Suprapubic skin (tissue), 4 donors: ENCODE measurements around the gene MRM3.

Experiments used
- POLR2A ChIP-seq, 2 donors: fragments of 450-650 bp; IDR thresholded peaks; one replicate each; pipeline ENCODE4 v1.6.1; 2017; ENCODE audit warnings: antibody characterized with exemption in 2 of 2, mild to moderate bottlenecking in 2 of 2, moderate library complexity in 2 of 2
- POLR2AphosphoS5 ChIP-seq, 3 donors: sonication (generic); formaldehyde crosslinking; IDR thresholded peaks; one replicate each; pipeline ENCODE4 v1.6.1; 2017; ENCODE audit warnings: antibody characterized with exemption in 3 of 3
- TF ChIP-seq, protein P1 (sequence below), 2 donors: fragments of 200-600 bp in 1 of 2; fragments of 450-650 bp in 1 of 2; sonication (generic) in 1 of 2; IDR thresholded peaks; one replicate each; pipeline ENCODE4 v1.5.1; 2016 to 2019; ENCODE audit warnings: antibody characterized with exemption in 2 of 2, mild to moderate bottlenecking in 1 of 2, moderate library complexity in 1 of 2

DNA sequence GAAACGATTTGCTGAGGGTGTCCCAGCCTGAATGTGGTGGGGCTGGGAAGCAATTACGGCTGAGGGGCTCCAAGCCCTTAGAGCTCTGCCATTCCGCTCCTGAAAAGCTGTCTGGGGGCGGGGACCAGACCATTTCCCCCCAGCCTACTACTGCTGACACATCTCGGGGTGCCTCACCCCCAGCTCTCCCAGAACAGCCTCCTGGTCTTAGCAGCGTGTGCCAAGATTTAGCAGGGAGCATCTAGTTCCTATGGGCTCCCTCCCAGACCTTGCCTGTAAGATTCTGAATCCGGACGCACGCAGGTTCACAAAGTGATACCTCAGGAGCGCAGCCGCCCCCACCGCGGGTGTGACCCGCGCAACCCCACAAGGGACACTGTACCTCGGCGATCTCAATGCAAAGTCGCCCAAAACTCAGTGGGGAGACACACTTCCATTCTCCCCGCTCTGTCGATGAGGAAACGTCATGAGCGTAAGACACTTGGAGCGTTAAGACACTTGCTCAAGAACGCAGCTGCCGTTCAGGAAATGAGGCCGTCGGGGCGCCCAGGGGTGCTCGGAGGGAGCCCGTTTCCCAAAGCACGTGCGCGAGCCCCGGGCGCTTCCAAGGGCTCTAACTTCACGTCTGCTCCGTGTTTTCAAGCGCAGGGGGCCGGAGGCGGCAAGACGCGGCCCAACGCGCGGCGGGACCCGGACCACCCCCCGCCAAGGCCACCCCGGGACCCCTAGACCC is 30.7 kb upstream of the MRM3 start:
- TF ChIP-seq, protein P1, sequence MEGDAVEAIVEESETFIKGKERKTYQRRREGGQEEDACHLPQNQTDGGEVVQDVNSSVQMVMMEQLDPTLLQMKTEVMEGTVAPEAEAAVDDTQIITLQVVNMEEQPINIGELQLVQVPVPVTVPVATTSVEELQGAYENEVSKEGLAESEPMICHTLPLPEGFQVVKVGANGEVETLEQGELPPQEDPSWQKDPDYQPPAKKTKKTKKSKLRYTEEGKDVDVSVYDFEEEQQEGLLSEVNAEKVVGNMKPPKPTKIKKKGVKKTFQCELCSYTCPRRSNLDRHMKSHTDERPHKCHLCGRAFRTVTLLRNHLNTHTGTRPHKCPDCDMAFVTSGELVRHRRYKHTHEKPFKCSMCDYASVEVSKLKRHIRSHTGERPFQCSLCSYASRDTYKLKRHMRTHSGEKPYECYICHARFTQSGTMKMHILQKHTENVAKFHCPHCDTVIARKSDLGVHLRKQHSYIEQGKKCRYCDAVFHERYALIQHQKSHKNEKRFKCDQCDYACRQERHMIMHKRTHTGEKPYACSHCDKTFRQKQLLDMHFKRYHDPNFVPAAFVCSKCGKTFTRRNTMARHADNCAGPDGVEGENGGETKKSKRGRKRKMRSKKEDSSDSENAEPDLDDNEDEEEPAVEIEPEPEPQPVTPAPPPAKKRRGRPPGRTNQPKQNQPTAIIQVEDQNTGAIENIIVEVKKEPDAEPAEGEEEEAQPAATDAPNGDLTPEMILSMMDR (IDR thresholded peaks at IDR 0.05): no peak
- no peak for TF ChIP-seq POLR2A (IDR thresholded peaks at IDR 0.05)
- TF ChIP-seq POLR2AphosphoS5 (IDR thresholded peaks at IDR 0.05): peak in 1 of 3 donors; percentile 15
